LNCAP (cell line): ENCODE data around the gene CGNL1.

Source experiments
- TF ChIP-seq, protein P1 (sequence below): fragments of 450-650 bp; IDR thresholded peaks from 2 replicates; pipeline ENCODE4 v1.5.1; 2017; ENCODE audit warnings: mild to moderate bottlenecking

CGNL1 gene

DNA sequence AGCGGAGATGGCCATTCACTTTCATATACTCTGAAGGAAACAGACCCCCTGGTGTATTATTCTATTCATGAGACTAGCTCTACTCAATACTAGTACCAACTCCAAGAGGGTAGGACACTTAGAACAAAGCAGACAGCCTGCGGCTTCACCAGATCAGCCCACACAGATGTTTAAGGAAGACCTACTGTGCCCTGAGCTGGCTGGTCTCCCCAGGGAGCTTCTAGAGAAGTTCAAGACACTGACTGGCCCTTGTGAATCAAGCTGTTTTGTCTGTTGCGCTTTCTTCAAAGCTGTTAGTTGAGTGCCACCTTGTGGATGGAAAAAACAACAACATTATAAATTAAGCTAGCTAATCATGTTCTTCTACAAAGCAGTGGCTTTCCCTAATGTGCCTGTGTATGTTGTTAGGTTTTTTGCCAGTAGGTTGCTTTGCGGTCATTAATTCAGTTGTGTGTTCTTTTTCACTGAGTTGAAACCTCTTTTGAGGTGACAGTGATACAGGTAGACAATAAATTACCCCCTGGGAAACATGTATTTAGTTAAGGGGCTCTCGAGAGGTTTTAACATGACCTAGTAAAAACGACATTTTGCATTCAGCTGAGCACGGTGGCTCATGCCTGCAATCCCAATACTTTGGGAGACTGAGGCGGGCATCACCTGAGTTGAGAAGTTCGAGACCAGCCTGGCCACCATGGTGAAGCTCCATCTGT, 151.2 kb downstream of the CGNL1 start:
- TF ChIP-seq, protein P1, sequence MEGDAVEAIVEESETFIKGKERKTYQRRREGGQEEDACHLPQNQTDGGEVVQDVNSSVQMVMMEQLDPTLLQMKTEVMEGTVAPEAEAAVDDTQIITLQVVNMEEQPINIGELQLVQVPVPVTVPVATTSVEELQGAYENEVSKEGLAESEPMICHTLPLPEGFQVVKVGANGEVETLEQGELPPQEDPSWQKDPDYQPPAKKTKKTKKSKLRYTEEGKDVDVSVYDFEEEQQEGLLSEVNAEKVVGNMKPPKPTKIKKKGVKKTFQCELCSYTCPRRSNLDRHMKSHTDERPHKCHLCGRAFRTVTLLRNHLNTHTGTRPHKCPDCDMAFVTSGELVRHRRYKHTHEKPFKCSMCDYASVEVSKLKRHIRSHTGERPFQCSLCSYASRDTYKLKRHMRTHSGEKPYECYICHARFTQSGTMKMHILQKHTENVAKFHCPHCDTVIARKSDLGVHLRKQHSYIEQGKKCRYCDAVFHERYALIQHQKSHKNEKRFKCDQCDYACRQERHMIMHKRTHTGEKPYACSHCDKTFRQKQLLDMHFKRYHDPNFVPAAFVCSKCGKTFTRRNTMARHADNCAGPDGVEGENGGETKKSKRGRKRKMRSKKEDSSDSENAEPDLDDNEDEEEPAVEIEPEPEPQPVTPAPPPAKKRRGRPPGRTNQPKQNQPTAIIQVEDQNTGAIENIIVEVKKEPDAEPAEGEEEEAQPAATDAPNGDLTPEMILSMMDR, result peak; percentile 63

- TF ChIP-seq, protein P1, result peak; percentile 20; the same call in 1 of the 2 replicates
Observed at GRCh38 chr15:57528940-57529565, 152.7 kb downstream of the CGNL1 start.

DNA sequence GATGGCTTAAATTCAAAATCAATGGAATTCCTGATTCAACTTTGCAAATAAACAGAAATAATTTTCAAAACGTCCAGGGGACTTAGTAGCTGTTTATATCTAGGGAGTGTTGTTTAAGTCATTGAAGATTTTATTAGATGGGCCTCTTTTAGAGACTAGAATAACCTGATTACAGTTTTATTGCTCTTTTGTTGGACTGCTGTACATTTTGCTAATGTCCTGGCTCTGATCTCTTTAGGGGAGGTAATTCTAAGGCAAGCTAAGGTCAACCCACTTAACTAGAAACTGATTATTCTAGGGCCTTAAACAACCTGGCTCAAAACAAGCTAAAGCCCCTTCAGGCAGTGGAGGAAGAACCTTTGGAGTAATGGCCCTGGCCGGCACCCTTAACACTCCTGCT, 153.4 kb downstream of the CGNL1 start:
- TF ChIP-seq, protein P1, result no peak

DNA sequence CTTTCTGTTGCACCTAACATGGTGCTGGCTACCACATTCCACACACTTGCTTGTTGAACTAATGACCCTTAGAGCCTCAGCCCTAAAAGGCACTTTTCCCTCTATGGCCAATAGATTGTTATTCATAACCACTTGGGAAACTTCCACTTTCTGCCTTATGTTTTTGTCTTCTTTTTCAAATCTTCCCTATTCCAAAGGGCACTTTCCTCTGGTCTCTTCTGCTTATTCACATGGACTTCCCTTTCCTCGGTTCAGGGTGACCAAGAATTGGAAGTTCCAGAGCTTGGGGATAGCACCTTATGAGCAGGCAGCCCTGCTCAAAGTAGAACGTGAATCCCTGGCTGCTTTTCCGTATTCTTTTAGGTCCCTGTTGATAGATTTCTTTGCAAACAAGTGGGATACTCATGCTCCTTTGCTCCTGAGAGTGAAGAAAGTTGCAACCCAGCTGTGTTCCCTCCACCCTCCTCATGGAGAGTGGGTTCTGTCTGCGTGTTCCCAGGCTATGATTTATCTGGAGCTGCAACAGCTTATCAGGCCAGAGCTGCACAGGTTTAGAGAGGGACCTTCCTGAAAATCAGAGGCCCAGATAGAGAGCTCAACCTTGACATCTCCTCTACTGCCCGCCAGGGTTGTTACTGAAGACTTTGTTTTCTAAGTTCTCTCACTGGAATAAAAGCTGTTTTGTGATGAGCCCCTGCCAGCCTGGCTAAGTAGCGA, 156.6 kb downstream of the CGNL1 start:
- TF ChIP-seq, protein P1, result no peak

DNA sequence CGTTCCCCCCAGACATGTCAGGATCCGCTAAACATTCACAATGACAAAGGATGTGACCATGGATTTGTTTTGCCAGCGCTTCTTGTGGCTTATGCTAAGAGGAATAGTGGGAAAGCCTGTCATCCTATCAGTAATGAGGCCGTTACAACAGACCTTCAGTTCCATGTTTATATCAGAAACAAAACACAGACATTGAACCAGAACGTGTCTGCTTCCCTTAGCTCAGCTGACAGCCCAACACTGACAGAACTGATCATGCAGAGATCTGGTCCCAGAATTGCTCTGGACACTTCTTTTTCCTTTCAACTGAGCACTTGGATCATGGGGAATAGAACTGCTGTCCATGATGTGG, 157.1 kb downstream of the CGNL1 start:
- TF ChIP-seq, protein P1, result no peak

DNA sequence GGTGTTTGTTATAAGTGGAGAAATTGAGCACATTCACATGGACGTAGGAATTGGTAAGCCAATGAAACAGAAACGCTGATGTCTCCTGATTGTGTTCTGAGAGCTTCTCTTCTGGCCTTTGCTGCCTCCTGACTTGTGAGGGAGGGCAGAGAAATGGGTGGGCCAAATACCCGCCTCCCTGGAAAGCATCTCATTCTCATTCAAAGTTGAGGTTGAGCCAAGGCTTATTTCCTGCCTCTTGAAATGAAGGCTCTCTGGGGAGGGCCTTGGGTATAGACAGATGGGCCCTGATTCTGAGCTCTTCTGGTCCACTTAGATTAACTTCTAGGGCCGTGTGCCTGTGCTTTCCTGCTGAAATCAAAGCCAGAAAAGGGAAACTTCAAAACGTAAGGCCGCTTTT, 158.0 kb downstream of the CGNL1 start:
- TF ChIP-seq, protein P1, result no peak

GRCh38 chr15:57537072-57537471, 160.8 kb downstream of the CGNL1 start:
- TF ChIP-seq, protein P1, result no peak
